ENCODE measurements around the gene BMPR2.

DNA sequence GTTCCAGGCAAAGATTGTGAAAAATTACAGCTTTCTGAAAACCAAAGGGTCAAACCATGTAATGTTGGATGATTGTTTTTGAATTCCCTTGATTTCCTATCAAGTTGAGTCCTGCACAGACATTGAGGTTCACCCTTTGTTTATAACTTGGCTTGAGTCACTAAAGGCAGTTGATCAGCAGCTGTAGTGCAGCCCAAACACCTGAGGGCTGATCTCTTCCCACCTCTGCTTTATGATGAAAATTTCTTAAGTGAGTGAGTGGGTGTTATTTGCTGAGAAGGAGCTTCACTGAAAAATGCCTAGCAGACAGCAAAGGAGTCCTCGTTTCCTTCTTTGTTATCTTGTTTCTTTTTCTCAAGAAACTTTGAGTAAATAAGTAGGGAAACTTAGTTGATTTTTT lies 31.9 kb upstream of the BMPR2 start:
- no peak for TF ChIP-seq EZH2 (IDR thresholded peaks at IDR 0.05)
- TF ChIP-seq, protein P1, sequence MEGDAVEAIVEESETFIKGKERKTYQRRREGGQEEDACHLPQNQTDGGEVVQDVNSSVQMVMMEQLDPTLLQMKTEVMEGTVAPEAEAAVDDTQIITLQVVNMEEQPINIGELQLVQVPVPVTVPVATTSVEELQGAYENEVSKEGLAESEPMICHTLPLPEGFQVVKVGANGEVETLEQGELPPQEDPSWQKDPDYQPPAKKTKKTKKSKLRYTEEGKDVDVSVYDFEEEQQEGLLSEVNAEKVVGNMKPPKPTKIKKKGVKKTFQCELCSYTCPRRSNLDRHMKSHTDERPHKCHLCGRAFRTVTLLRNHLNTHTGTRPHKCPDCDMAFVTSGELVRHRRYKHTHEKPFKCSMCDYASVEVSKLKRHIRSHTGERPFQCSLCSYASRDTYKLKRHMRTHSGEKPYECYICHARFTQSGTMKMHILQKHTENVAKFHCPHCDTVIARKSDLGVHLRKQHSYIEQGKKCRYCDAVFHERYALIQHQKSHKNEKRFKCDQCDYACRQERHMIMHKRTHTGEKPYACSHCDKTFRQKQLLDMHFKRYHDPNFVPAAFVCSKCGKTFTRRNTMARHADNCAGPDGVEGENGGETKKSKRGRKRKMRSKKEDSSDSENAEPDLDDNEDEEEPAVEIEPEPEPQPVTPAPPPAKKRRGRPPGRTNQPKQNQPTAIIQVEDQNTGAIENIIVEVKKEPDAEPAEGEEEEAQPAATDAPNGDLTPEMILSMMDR (IDR thresholded peaks at IDR 0.05), result no peak
